Osteoblast (primary cell): Measurements from ENCODE around the gene USH2A. TPM values are rescaled to one million over a fixed set of nuclear protein-coding genes. Genes with fewer than 3 reads are reported as not detected.

Source experiments
- DNase-seq: peaks from one replicate; pipeline ENCODE4 v3.0.0; 2011; ENCODE audit warnings: low spot score, mixed read lengths; ENCODE audit not compliant: insufficient read length; ENCODE audit errors: missing footprints
- H2AFZ ChIP-seq: 2 replicates; pipeline ENCODE4 v1.6.0; 2011; ENCODE audit warnings: mild to moderate bottlenecking, low read length
- H3K27ac ChIP-seq: 2 replicates; pipeline ENCODE4 v1.5.1; 2011; ENCODE audit warnings: mild to moderate bottlenecking, low read depth, low read length, moderate library complexity
- H3K27me3 ChIP-seq: 2 replicates; pipeline ENCODE4 v1.6.0; 2012; ENCODE audit warnings: mild to moderate bottlenecking, control low read depth, inconsistent platforms, low read length, moderate library complexity; ENCODE audit not compliant: insufficient read depth
- H3K36me3 ChIP-seq: 2 replicates; pipeline ENCODE4 v1.5.1; 2011; ENCODE audit warnings: mild to moderate bottlenecking, low read length, control low read depth, moderate library complexity; ENCODE audit not compliant: insufficient read depth
- H3K4me1 ChIP-seq: 2 replicates; pipeline ENCODE4 v1.5.1; 2011; ENCODE audit warnings: mild to moderate bottlenecking, low read length, control low read depth, moderate library complexity; ENCODE audit not compliant: insufficient read depth
- H3K4me2 ChIP-seq: 2 replicates; pipeline ENCODE4 v1.6.0; 2011; ENCODE audit warnings: mild to moderate bottlenecking, low read length; ENCODE audit not compliant: insufficient read depth
- H3K4me3 ChIP-seq: fragments of 200-600 bp; sonication (generic); 3 replicates; pipeline ENCODE4 v1.5.1; 2012; ENCODE audit warnings: mild to moderate bottlenecking, low read length, inconsistent platforms; ENCODE audit not compliant: insufficient read depth
- H3K79me2 ChIP-seq: 2 replicates; pipeline ENCODE4 v1.6.0; 2012; ENCODE audit warnings: mild to moderate bottlenecking, low read length, control low read depth, inconsistent platforms; ENCODE audit not compliant: insufficient read depth
- H3K9me3 ChIP-seq: 2 replicates; pipeline ENCODE4 v1.5.1; 2011; ENCODE audit warnings: low read depth, low read length, control low read depth
- H4K20me1 ChIP-seq: 2 replicates; pipeline ENCODE4 v1.6.0; 2012; ENCODE audit warnings: mild to moderate bottlenecking, low read length, control low read depth; ENCODE audit not compliant: insufficient read depth
- CTCF ChIP-seq: IDR thresholded peaks from 2 replicates; pipeline ENCODE4 v1.5.1; 2011; ENCODE audit warnings: mild to moderate bottlenecking, low read depth, low read length, moderate library complexity; ENCODE audit errors: extremely low read depth
- total RNA-seq: library from RNA; depleted of rRNA; stranded (reverse); fragments of >200 nt; gene quantifications from 2 replicates; pipeline ENCODE4 v1.2.3, GENCODE V29; 2012

USH2A gene
- total RNA-seq, 1 donor: under 0.01 TPM

GRCh38 chr1:216190438-216190837 lies 232.8 kb downstream of the USH2A start:
- Histone ChIP-seq H3K4me1 (no peaks in the 10 kb centered on the region), H3K27me3 (no peaks in the 10 kb centered on the region)

GRCh38 chr1:216186816-216187215 lies 236.4 kb downstream of the USH2A start:
- no peaks in the 10 kb centered on the region for H3K27me3 ChIP-seq
- no peak for DNase-seq

More at GRCh38 chr1:216190438-216190837, 232.8 kb downstream of the USH2A start:
- Histone ChIP-seq H3K27ac (no peak overlapping the region), H2AFZ (no peak overlapping the region), H3K79me2 (no peaks in the 10 kb centered on the region), H3K36me3 (no peaks in the 10 kb centered on the region), H3K9me3 (no peaks in the 10 kb centered on the region), H3K4me3 (no peak overlapping the region), H3K4me2 (no peak overlapping the region), H4K20me1 (no peaks in the 10 kb centered on the region)
- DNase-seq: no peak
- TF ChIP-seq CTCF: no peak

GRCh38 chr1:216186141-216186540 lies 237.1 kb downstream of the USH2A start:
- Histone ChIP-seq H3K9me3 (no peaks in the 10 kb centered on the region), H3K79me2 (no peaks in the 10 kb centered on the region), H3K27me3 (no peaks in the 10 kb centered on the region), H4K20me1 (no peaks in the 10 kb centered on the region), H3K36me3 (no peaks in the 10 kb centered on the region), H3K4me2 (no peak overlapping the region), H3K27ac (no peak overlapping the region), H3K4me3 (no peak overlapping the region), H3K4me1 (no peaks in the 10 kb centered on the region), H2AFZ (no peak overlapping the region)
- TF ChIP-seq CTCF: no peak
- DNase-seq: no peak

More at GRCh38 chr1:216186816-216187215, 236.4 kb downstream of the USH2A start:
- H3K27ac ChIP-seq: no peak overlapping the region
- no peaks in the 10 kb centered on the region for H3K36me3 ChIP-seq
- no peak overlapping the region for H3K4me3 ChIP-seq
- no peak for TF ChIP-seq CTCF
- H3K4me2 ChIP-seq: no peak overlapping the region
- H3K4me1 ChIP-seq: no peaks in the 10 kb centered on the region
- no peak overlapping the region for H2AFZ ChIP-seq
- no peaks in the 10 kb centered on the region for H3K9me3 ChIP-seq
- no peaks in the 10 kb centered on the region for H4K20me1 ChIP-seq
- no peaks in the 10 kb centered on the region for H3K79me2 ChIP-seq

- no peak for TF ChIP-seq CTCF
- Histone ChIP-seq H3K4me2 (no peak overlapping the region), H4K20me1 (no peaks in the 10 kb centered on the region), H3K27me3 (no peaks in the 10 kb centered on the region), H3K79me2 (no peaks in the 10 kb centered on the region), H3K27ac (no peak overlapping the region), H3K36me3 (no peaks in the 10 kb centered on the region), H2AFZ (no peak overlapping the region), H3K4me3 (no peak overlapping the region), H3K4me1 (no peaks in the 10 kb centered on the region), H3K9me3 (no peaks in the 10 kb centered on the region)
- no peak for DNase-seq
Observed at GRCh38 chr1:216184126-216184680, 239.0 kb downstream of the USH2A start.
